A673 (cell line): ENCODE data around the gene ARHGAP26.

Experiments
- CTCF ChIP-seq: fragments of 300-800, 200-600 bp; sonication (generic); conservative IDR thresholded peaks from 2 replicates; pipeline ENCODE4 v1.5.1; 2017; ENCODE audit warnings: low read depth, mild to moderate bottlenecking, antibody characterized with exemption, low read length, moderate library complexity, mixed read lengths
- EZH2 ChIP-seq: fragments of 200-600 bp; sonication (generic); IDR thresholded peaks from 2 replicates; pipeline ENCODE4 v1.6.1; 2017; ENCODE audit warnings: borderline replicate concordance, low read depth, mild to moderate bottlenecking, mixed read lengths, antibody characterized with exemption, low read length; ENCODE audit not compliant: poor library complexity, severe bottlenecking

- TF ChIP-seq EZH2 (no peak), CTCF (no peak)
These were observed 2.5 kb downstream of the ARHGAP26 start for GRCh38 chr5:142772446-142773293.
